ENCODE data around the gene LRSAM1.

The LRSAM1 gene

GRCh38 chr9:127452691-127453090, 1.4 kb downstream of the LRSAM1 start:
- no peak for TF ChIP-seq CTCF (IDR thresholded peaks at IDR 0.05; ENCODE audit: insufficient read depth, low read length, poor library complexity, severe bottlenecking)
- no peak for TF ChIP-seq EZH2phosphoT487 (conservative IDR thresholded peaks at IDR 0.05; ENCODE audit: low read length)
- Histone ChIP-seq H3K27ac (ENCODE audit: low read depth, low read length) (0 out of 2 replicates have a peak overlapping the region, but pooled peaks have one; percentile 12), H3K36me3 (ENCODE audit: low read length) (peaks cover 30% of the 10 kb centered on the region), H3K4me3 (ENCODE audit: insufficient read depth, low read length, poor library complexity, severe bottlenecking) (peak overlapping the region; percentile 63), H3K79me2 (ENCODE audit: insufficient read depth, low read length) (peaks cover 25% of the 10 kb centered on the region), H3K4me2 (ENCODE audit: low read depth, low read length, poor library complexity, severe bottlenecking) (peak overlapping the region; percentile 79), H3F3A (ENCODE audit: insufficient read depth) (peaks cover 31% of the 10 kb centered on the region), H3K9ac (ENCODE audit: low read length) (peak overlapping the region; percentile 97), H3K9me3 (ENCODE audit: insufficient read depth, low read length) (no peaks in the 10 kb centered on the region), H3K27me3 (ENCODE audit: low read length) (no peaks in the 10 kb centered on the region), H4K20me1 (ENCODE audit: low read depth, low read length) (peaks cover 11% of the 10 kb centered on the region; the same call in 1 of the 2 replicates), H3K9me2 (replicated peaks; ENCODE audit: insufficient read depth, low read length) (no peaks in the 10 kb centered on the region), H2AFZ (ENCODE audit: low read depth, low read length, severe bottlenecking) (no peak overlapping the region)

GRCh38 chr9:127455324-127455992, 4.1 kb downstream of the LRSAM1 start:
- Histone ChIP-seq H3K9me2 (replicated peaks; ENCODE audit: insufficient read depth, low read length) (no peaks in the 10 kb centered on the region), H3K4me3 (ENCODE audit: insufficient read depth, low read length, poor library complexity, severe bottlenecking) (no peak overlapping the region), H3K4me2 (ENCODE audit: low read depth, low read length, poor library complexity, severe bottlenecking) (no peak overlapping the region), H4K20me1 (ENCODE audit: low read depth, low read length) (no peaks in the 10 kb centered on the region; the same call in 1 of the 2 replicates), H3K36me3 (ENCODE audit: low read length) (peaks cover 5% of the 10 kb centered on the region), H3K27me3 (ENCODE audit: low read length) (no peaks in the 10 kb centered on the region), H2AFZ (ENCODE audit: low read depth, low read length, severe bottlenecking) (no peak overlapping the region), H3F3A (ENCODE audit: insufficient read depth) (peaks cover 7% of the 10 kb centered on the region), H3K9ac (ENCODE audit: low read length) (no peak overlapping the region), H3K9me3 (ENCODE audit: insufficient read depth, low read length) (no peaks in the 10 kb centered on the region), H3K27ac (ENCODE audit: low read depth, low read length) (no peak overlapping the region), H3K79me2 (ENCODE audit: insufficient read depth, low read length) (peaks cover 8% of the 10 kb centered on the region)
- no peak for TF ChIP-seq EZH2phosphoT487 (conservative IDR thresholded peaks at IDR 0.05; ENCODE audit: low read length)
- TF ChIP-seq CTCF (IDR thresholded peaks at IDR 0.05; ENCODE audit: insufficient read depth, low read length, poor library complexity, severe bottlenecking): no peak

GRCh38 chr9:127457191-127457878, 6.0 kb downstream of the LRSAM1 start:
- no peak overlapping the region for H3K27ac ChIP-seq (ENCODE audit: low read depth, low read length)
- no peak overlapping the region for H3K9ac ChIP-seq (ENCODE audit: low read length)
- no peaks in the 10 kb centered on the region for H4K20me1 ChIP-seq (ENCODE audit: low read depth, low read length)
- H2AFZ ChIP-seq (ENCODE audit: low read depth, low read length, severe bottlenecking): no peak overlapping the region
- no peaks in the 10 kb centered on the region for H3F3A ChIP-seq (ENCODE audit: insufficient read depth)
- no peaks in the 10 kb centered on the region for H3K9me3 ChIP-seq (ENCODE audit: insufficient read depth, low read length)
- H3K36me3 ChIP-seq (ENCODE audit: low read length): no peaks in the 10 kb centered on the region
- no peaks in the 10 kb centered on the region for H3K27me3 ChIP-seq (ENCODE audit: low read length)
- no peak overlapping the region for H3K4me2 ChIP-seq (ENCODE audit: low read depth, low read length, poor library complexity, severe bottlenecking)
- H3K9me2 ChIP-seq (replicated peaks; ENCODE audit: insufficient read depth, low read length): no peaks in the 10 kb centered on the region
- no peaks in the 10 kb centered on the region for H3K79me2 ChIP-seq (ENCODE audit: insufficient read depth, low read length)
- H3K4me3 ChIP-seq (ENCODE audit: insufficient read depth, low read length, poor library complexity, severe bottlenecking): no peak overlapping the region
- TF ChIP-seq CTCF (IDR thresholded peaks at IDR 0.05; ENCODE audit: insufficient read depth, low read length, poor library complexity, severe bottlenecking) (no peak), EZH2phosphoT487 (conservative IDR thresholded peaks at IDR 0.05; ENCODE audit: low read length) (no peak)

Data from SU-DHL-6 (cell line).